GM12801 (cell line): ENCODE measurements around the gene P3H2.

ENCODE experiments used
- CTCF ChIP-seq: IDR thresholded peaks from one replicate; pipeline ENCODE4 v1.5.1; 2011; ENCODE audit warnings: control low read depth; ENCODE audit not compliant: insufficient read length; ENCODE audit errors: extremely low read depth

P3H2 gene

DNA sequence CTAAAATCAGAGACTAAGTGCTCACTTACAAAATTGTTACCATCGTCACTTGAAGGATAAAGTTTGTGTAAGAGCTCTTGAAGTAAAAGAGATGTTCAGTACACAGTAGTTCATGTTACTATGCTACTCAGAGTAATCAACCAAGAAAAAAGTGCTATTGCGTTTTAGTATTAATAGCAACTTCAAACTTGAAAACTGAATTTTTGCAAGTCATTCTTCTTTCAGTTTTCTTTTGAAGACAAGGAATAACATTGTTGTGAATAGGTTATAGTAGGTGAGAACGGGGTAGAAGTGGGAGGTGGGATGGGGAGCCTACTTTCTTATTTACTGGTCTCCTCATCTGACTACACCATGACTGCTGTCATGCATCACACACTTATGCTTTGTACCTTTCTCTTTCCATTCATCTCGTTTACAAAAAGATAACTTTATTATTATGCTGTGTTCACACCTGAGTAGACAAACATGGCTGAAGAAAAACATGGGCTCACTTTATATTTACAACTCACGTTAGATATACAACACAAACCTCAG is 39.3 kb upstream of the P3H2 start:
- no peak for TF ChIP-seq CTCF

GRCh38 chr3:190158261-190158660 is 37.6 kb upstream of the P3H2 start:
- no peak for TF ChIP-seq CTCF

DNA sequence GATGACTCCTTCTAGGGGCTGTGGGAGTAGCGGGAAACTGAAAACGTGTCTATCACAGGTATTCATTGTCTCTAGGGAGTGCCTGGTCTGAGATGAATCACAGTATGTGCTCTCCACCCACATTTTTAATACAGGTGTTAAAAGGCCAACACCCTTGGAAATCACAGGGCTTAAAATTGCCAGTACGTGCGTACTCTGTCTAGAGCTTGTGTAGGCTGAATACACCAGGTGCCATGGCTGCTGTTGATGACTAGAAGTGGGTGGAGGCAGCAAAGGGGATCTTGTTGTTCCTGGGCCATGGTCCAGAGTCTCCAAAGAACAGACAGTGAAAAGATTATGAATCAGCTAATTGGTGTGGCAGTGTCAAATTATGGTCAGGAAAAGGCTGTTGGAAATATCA is 35.1 kb upstream of the P3H2 start:
- TF ChIP-seq CTCF: no peak

- no peak for TF ChIP-seq CTCF
Observed at GRCh38 chr3:190150681-190151080, 30.0 kb upstream of the P3H2 start.

GRCh38 chr3:190142041-190142440 is 21.3 kb upstream of the P3H2 start:
- no peak for TF ChIP-seq CTCF

DNA sequence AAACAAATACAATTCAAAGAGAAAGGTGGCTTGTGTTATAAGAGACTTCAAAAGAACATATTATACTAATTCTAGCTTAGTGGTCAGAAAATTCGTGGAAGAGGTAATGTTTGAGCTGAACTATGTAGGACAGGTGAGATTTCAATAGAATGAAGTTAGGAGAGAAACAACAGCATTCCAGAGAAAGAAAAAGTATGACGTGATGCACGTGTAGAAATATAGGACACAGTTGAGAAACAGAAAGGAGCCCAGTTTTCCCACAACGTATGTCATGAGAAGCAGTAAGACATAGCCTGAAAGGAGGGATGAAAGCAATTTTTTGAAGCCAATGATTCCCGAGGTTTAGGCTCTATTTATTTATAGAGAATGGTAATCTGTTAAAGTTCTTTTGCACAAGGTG is 18.7 kb upstream of the P3H2 start:
- no peak for TF ChIP-seq CTCF

- TF ChIP-seq CTCF: no peak
Observed at GRCh38 chr3:190132371-190132770, 11.7 kb upstream of the P3H2 start.

DNA sequence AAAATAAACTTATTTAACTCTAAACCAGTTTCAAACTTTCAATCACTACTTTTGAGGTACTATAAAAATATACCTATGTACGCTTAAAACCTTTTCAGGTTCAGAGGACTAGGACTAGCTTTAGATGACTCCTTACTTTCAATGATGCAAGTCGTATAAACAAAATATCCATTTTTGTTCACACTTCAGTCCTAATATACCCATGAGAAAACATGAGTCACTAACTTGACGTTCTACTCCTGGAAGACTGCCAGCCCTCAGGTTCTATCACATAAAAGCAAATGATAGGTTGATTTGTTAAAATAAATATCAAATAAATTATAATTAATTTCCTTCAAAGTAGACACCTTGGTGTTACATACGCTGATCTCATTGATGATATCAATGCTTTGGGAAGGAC is 10.6 kb upstream of the P3H2 start:
- TF ChIP-seq CTCF: no peak
